Measurements from ENCODE around the gene RELT.

GRCh38 chr11:73380897-73381410 lies 4.8 kb downstream of the RELT start:
- TF ChIP-seq CBX3 (IDR thresholded peaks at IDR 0.05; ENCODE audit: borderline replicate concordance in 1 of 2, low read length in 2 of 2) (no peak), CTCF (IDR thresholded peaks at IDR 0.05 in 2 of 3, conservative IDR thresholded peaks at IDR 0.05 in 1 of 3; ENCODE audit: insufficient read depth in 2 of 3, low read depth in 1 of 3, low read length in 3 of 3) (no peak), TBP (optimal IDR thresholded peaks at IDR 0.05; ENCODE audit: low read depth, low read length) (no peak), ZFPM2 (CRISPR knock-in tag; IDR thresholded peaks at IDR 0.05) (no peak), ELK3 (CRISPR knock-in tag; IDR thresholded peaks at IDR 0.05) (no peak), CCAR2 (IDR thresholded peaks at IDR 0.05; ENCODE audit: low read depth, low read length) (no peak), ZNF395 (CRISPR knock-in tag; IDR thresholded peaks at IDR 0.05) (no peak), RBM22 (IDR thresholded peaks at IDR 0.05; ENCODE audit: low read depth, low read length, poor library complexity, severe bottlenecking) (no peak), KLF6 (CRISPR knock-in tag; IDR thresholded peaks at IDR 0.05; ENCODE audit: borderline replicate concordance) (no peak), CHD4 (IDR thresholded peaks at IDR 0.05; ENCODE audit: insufficient read depth, insufficient replicate concordance, low read depth, low read length, poor library complexity, severe bottlenecking) (no peak)

Measured in K562 (cell line).